ENCODE measurements around the gene PANX2. TPM values are rescaled to one million over a fixed set of nuclear protein-coding genes. Genes with fewer than 3 reads are reported as not detected.

Gene PANX2
- total RNA-seq, 4 donors from 2014 or later: 0.40 to 0.83 TPM; not detected in 2

GRCh38 chr22:50169774-50170341 is 673 bp upstream of the PANX2 start:
- no peaks in the 10 kb centered on the region for H3K9me3 ChIP-seq
- no peak overlapping the region for H3K27ac ChIP-seq
- intact Hi-C loops (cut with DNase I; ENCODE audit: low total_unique reads): no loop called here
- H3K36me3 ChIP-seq: no peaks in the 10 kb centered on the region
- no peaks in the 10 kb centered on the region for H3K4me1 ChIP-seq
- H3K4me3 ChIP-seq: peak overlapping the region in 3 of 4 donors; percentile 40 to 50 (median 42)
- DNase-seq (no peak), ATAC-seq (no peak)
- peaks cover 18 to 27% (median 24%) of the 10 kb centered on the region in 3 donors for H3K27me3 ChIP-seq
- no peak for TF ChIP-seq POLR2A (IDR thresholded peaks at IDR 0.05)
- no peak for TF ChIP-seq CTCF (IDR thresholded peaks at IDR 0.05 in 4 of 5, conservative IDR thresholded peaks at IDR 0.05 in 1 of 5)
- in situ Hi-C loops (cut with MboI; ENCODE audit: low sequenced_read_pairs in 4 of 4): no loop called here

DNA sequence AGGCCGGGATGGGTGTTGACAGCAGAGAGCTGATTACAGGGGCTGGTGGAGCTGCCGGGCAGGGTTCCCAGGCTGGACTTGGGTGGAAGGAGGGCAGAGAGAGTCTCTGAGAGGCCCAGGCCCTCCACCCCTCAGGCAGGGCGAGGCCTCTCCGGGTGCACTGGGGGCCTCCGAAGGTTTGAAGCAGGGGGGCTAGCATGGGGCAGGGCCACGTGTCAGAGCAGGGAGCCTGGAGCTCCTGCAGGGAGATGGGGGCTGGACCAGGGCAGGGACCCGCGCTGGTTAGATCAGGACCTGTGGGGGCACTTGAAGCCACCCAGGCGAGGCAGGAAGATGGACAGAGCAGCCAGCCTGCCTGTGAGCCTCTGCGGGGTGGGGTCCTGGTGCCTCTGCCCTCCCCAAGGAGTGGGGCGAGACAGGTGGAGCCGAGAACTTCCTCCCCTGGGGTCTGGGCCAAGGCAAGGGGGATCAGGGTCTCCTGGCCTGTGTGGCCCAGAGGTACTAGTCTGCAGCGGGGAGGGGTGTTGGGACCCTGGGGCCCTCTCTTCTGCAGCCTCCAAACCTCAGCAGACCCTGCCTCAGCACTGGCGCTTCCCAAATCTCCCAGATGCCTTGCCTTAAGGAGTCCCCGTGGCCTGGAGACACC is 911 bp downstream of the PANX2 start:
- no peak overlapping the region for H3K27ac ChIP-seq
- H3K27me3 ChIP-seq: peaks cover 26 to 27% (median 26%) of the 10 kb centered on the region in 3 donors
- DNase-seq (no peak), ATAC-seq (no peak)
- no peak overlapping the region for H3K4me3 ChIP-seq
- H3K36me3 ChIP-seq: no peaks in the 10 kb centered on the region
- H3K9me3 ChIP-seq: no peaks in the 10 kb centered on the region
- TF ChIP-seq POLR2A (IDR thresholded peaks at IDR 0.05) (no peak), CTCF (IDR thresholded peaks at IDR 0.05 in 4 of 5, conservative IDR thresholded peaks at IDR 0.05 in 1 of 5) (no peak)
- intact Hi-C loops (cut with DNase I; ENCODE audit: low total_unique reads) (no loop called here), in situ Hi-C loops (cut with MboI; ENCODE audit: low sequenced_read_pairs in 4 of 4) (no loop called here)
- no peaks in the 10 kb centered on the region for H3K4me1 ChIP-seq

GRCh38 chr22:50171965-50172421 is 1.5 kb downstream of the PANX2 start:
- H3K4me3 ChIP-seq: no peak overlapping the region
- no peak for TF ChIP-seq POLR2A (IDR thresholded peaks at IDR 0.05)
- TF ChIP-seq CTCF (IDR thresholded peaks at IDR 0.05 in 4 of 5, conservative IDR thresholded peaks at IDR 0.05 in 1 of 5): no peak
- H3K4me1 ChIP-seq: no peaks in the 10 kb centered on the region
- no peak for DNase-seq
- H3K36me3 ChIP-seq: no peaks in the 10 kb centered on the region
- H3K9me3 ChIP-seq: no peaks in the 10 kb centered on the region
- peaks cover 27 to 32% (median 30%) of the 10 kb centered on the region in 3 donors for H3K27me3 ChIP-seq
- in situ Hi-C loops (cut with MboI; ENCODE audit: low sequenced_read_pairs in 4 of 4): no loop called here
- intact Hi-C loops (cut with DNase I; ENCODE audit: low total_unique reads): no loop called here
- no peak overlapping the region for H3K27ac ChIP-seq
- no peak for ATAC-seq

- in situ Hi-C loops (cut with MboI; ENCODE audit: low sequenced_read_pairs in 4 of 4): no loop called here
- Histone ChIP-seq H3K36me3 (no peaks in the 10 kb centered on the region), H3K27me3 (peaks cover 24 to 36% (median 33%) of the 10 kb centered on the region in 3 donors), H3K27ac (no peak overlapping the region), H3K9me3 (no peaks in the 10 kb centered on the region), H3K4me1 (no peaks in the 10 kb centered on the region), H3K4me3 (no peak overlapping the region)
- DNase-seq (no peak), ATAC-seq (no peak)
- intact Hi-C loops (cut with DNase I; ENCODE audit: low total_unique reads): no loop called here
- TF ChIP-seq POLR2A (IDR thresholded peaks at IDR 0.05) (no peak), CTCF (IDR thresholded peaks at IDR 0.05 in 4 of 5, conservative IDR thresholded peaks at IDR 0.05 in 1 of 5) (no peak)
Observed at GRCh38 chr22:50173311-50173982, 2.9 kb downstream of the PANX2 start.

Measured in gastrocnemius medialis (tissue), 4 donors.